ENCODE results near the gene KLF16.

The KLF16 gene

GRCh38 chr19:1843116-1843515 is 20.3 kb downstream of the KLF16 start:
- DNase-seq (ENCODE audit: low read depth in 3 of 3): no peak

- no peak for DNase-seq (ENCODE audit: low read depth in 3 of 3)
These were observed 22.0 kb downstream of the KLF16 start for GRCh38 chr19:1841209-1841924.

GRCh38 chr19:1840541-1841115 is 22.8 kb downstream of the KLF16 start:
- DNase-seq (ENCODE audit: low read depth in 3 of 3): no peak

- DNase-seq (ENCODE audit: low read depth in 3 of 3): no peak
These were observed 23.5 kb downstream of the KLF16 start for GRCh38 chr19:1839658-1840540.

GRCh38 chr19:1837625-1838105 is 25.7 kb downstream of the KLF16 start:
- peak in 1 of 3 experiments; percentile 54 for DNase-seq (ENCODE audit: low read depth in 3 of 3)

GRCh38 chr19:1837222-1837565 is 26.2 kb downstream of the KLF16 start:
- no peak for DNase-seq (ENCODE audit: low read depth in 3 of 3)

- no peak for DNase-seq (ENCODE audit: low read depth in 3 of 3)
These were observed 26.7 kb downstream of the KLF16 start for GRCh38 chr19:1836458-1837221.

- DNase-seq (ENCODE audit: low read depth in 3 of 3): no peak
These were observed 29.8 kb downstream of the KLF16 start for GRCh38 chr19:1833540-1833939.

GRCh38 chr19:1832046-1832663 is 31.2 kb downstream of the KLF16 start:
- DNase-seq (ENCODE audit: low read depth in 3 of 3): no peak

- no peak for DNase-seq (ENCODE audit: low read depth in 3 of 3)
These were observed 32.4 kb downstream of the KLF16 start for GRCh38 chr19:1830978-1831377.

- DNase-seq (ENCODE audit: low read depth in 3 of 3): no peak
These were observed 32.8 kb downstream of the KLF16 start for GRCh38 chr19:1830568-1830967.

- DNase-seq (ENCODE audit: low read depth in 3 of 3): no peak
These were observed 33.4 kb downstream of the KLF16 start for GRCh38 chr19:1829958-1830357.

- DNase-seq (ENCODE audit: low read depth in 3 of 3): no peak
These were observed 34.8 kb downstream of the KLF16 start for GRCh38 chr19:1828279-1829238.

GRCh38 chr19:1827566-1828278 is 35.7 kb downstream of the KLF16 start:
- no peak for DNase-seq (ENCODE audit: low read depth in 3 of 3)

GRCh38 chr19:1826557-1827521 is 36.5 kb downstream of the KLF16 start:
- DNase-seq (ENCODE audit: low read depth in 3 of 3): no peak

GRCh38 chr19:1825909-1826556 is 37.3 kb downstream of the KLF16 start:
- DNase-seq (ENCODE audit: low read depth in 3 of 3): peak; percentile 48 to 74 (median 67)

- DNase-seq (ENCODE audit: low read depth in 3 of 3): no peak
These were observed 39.1 kb downstream of the KLF16 start for GRCh38 chr19:1824252-1824622.

Measured in stimulated activated CD4-positive, alpha-beta T cell treated with anti-CD3 and anti-CD28 coated beads, TNF-alpha, amount 100 ng/mL, for 24 hours (primary cell).